GM12864 (cell line): ENCODE measurements around the gene NR1H4.
"Not testable (repeated sequence)": the region's sequence is repeated elsewhere in the genome, so short reads cannot be mapped to it uniquely, and the experiment has no call there.

Source experiments
- DNase-seq: peaks from one replicate; pipeline ENCODE4 v3.0.0-alpha.2; 2011; ENCODE audit warnings: low read depth
- H3K4me3 ChIP-seq: 2 replicates; pipeline ENCODE4 v1.5.1; 2011; ENCODE audit warnings: mild to moderate bottlenecking, low read depth, low read length, control low read depth
- TF ChIP-seq, protein P1 (sequence below): IDR thresholded peaks from 2 replicates; pipeline ENCODE4 v1.5.1; 2011; ENCODE audit warnings: low read depth, mild to moderate bottlenecking, moderate library complexity, low read length, control low read depth, inconsistent platforms; ENCODE audit errors: missing control alignments

The NR1H4 gene

GRCh38 chr12:100539202-100539601, 65.5 kb downstream of the NR1H4 start:
- TF ChIP-seq, protein P1, sequence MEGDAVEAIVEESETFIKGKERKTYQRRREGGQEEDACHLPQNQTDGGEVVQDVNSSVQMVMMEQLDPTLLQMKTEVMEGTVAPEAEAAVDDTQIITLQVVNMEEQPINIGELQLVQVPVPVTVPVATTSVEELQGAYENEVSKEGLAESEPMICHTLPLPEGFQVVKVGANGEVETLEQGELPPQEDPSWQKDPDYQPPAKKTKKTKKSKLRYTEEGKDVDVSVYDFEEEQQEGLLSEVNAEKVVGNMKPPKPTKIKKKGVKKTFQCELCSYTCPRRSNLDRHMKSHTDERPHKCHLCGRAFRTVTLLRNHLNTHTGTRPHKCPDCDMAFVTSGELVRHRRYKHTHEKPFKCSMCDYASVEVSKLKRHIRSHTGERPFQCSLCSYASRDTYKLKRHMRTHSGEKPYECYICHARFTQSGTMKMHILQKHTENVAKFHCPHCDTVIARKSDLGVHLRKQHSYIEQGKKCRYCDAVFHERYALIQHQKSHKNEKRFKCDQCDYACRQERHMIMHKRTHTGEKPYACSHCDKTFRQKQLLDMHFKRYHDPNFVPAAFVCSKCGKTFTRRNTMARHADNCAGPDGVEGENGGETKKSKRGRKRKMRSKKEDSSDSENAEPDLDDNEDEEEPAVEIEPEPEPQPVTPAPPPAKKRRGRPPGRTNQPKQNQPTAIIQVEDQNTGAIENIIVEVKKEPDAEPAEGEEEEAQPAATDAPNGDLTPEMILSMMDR, result no peak
- DNase-seq, result no peak
- no peak overlapping the region for H3K4me3 ChIP-seq

DNA sequence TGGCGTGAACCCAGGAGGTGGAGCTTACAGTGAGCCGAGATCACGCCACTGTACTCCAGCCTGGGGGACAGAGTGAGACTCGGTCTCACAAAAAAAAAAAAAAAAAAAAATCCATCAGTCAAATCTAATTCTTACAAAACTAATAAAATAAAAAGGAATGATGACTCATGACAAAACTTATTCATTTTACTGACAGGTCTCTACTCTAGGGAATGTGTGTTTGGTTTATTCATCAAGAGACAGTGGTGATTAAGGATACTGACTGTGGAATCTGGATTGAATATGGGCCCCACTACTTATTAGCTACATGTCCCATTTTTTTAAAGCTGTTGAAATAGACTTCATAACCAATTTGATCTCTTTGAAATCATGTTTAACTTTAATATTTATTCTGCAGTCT, 70.5 kb downstream of the NR1H4 start:
- no peak for DNase-seq
- no peak overlapping the region for H3K4me3 ChIP-seq
- TF ChIP-seq, protein P1, result no peak

- TF ChIP-seq, protein P1, result no peak
- no peak overlapping the region for H3K4me3 ChIP-seq
- DNase-seq, result no peak
Measured at GRCh38 chr12:100545092-100545491, 71.4 kb downstream of the NR1H4 start.

DNA sequence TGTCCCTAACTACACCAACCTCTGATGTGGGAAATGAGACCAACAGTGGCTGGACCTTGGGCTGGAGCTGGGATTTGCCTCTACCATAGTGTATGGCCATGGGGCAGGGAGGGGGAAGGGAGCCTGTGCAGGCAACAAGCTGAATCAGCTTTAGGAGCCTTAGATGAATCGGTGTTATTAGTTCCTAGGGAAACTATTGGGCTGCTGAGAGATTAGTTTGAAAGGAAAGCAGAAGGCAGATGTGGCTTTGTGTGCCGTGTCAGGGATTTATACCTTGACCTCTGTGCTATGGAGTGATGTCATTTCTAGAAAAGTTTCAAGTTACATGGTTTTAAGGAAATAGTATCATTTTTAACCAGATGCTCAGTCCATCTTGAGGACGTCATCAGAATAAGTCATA, 80.3 kb downstream of the NR1H4 start:
- no peak overlapping the region for H3K4me3 ChIP-seq
- TF ChIP-seq, protein P1, result no peak
- DNase-seq, result no peak

DNA sequence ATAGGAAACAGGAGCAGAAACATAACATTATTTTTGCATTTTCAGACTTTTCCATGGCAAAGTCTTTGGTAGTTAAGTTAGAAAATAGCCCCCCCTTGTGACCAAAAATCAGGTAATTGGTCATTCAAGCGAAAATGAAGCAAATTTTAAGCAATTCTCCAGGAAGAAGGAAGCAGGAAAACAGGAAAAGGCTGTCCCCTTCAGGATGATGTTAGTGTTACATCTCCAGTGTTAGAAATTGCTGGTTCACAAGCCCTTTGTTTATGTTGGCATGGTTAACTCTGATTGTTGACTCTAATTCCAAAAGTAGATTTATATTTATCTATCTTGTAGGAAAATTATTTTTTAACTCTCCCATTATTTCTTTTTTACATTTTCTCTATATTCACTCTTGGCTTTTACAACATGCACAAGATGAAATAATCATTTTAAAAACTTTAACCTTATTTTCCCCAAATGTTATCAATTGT, 81.0 kb downstream of the NR1H4 start:
- TF ChIP-seq, protein P1, result peak; percentile 51
- peak; percentile 15 for DNase-seq
- H3K4me3 ChIP-seq, result no peak overlapping the region

- no peak overlapping the region for H3K4me3 ChIP-seq
- no peak for DNase-seq
- TF ChIP-seq, protein P1, result no peak
Measured at GRCh38 chr12:100555722-100556121, 82.1 kb downstream of the NR1H4 start.

- no peak for DNase-seq
- TF ChIP-seq, protein P1, result no peak
- no peak overlapping the region for H3K4me3 ChIP-seq
Measured at GRCh38 chr12:100557357-100557756, 83.7 kb downstream of the NR1H4 start.

GRCh38 chr12:100559261-100559660, 85.6 kb downstream of the NR1H4 start:
- not testable (repeated sequence) for DNase-seq, H3K4me3 ChIP-seq
